ENCODE data around the gene PCSK6. TPM values are rescaled to one million over a fixed set of nuclear protein-coding genes. Genes with fewer than 3 reads are reported as not detected.
A peak's percentile ranks its signal among the peaks of the same experiment; 100 is the strongest.

PCSK6 gene
- total RNA-seq, 1 donor from 2014 or later, result 2.5 TPM

GRCh38 chr15:101448336-101448735 is 41.2 kb downstream of the PCSK6 start:
- DNase-seq (ENCODE audit: low read depth), result no peak

GRCh38 chr15:101447561-101448071 is 41.9 kb downstream of the PCSK6 start:
- no peak for DNase-seq (ENCODE audit: low read depth)

GRCh38 chr15:101447168-101447533 is 42.4 kb downstream of the PCSK6 start:
- DNase-seq (ENCODE audit: low read depth), result no peak

GRCh38 chr15:101446518-101447167 is 42.9 kb downstream of the PCSK6 start:
- no peak for DNase-seq (ENCODE audit: low read depth)

GRCh38 chr15:101445562-101446517 is 43.7 kb downstream of the PCSK6 start:
- peak; percentile 32 for DNase-seq (ENCODE audit: low read depth)

GRCh38 chr15:101444807-101445508 is 44.5 kb downstream of the PCSK6 start:
- no peak for DNase-seq (ENCODE audit: low read depth)

GRCh38 chr15:101444015-101444414 is 45.5 kb downstream of the PCSK6 start:
- no peak for DNase-seq (ENCODE audit: low read depth)

- no peak for DNase-seq (ENCODE audit: low read depth)
Observed at GRCh38 chr15:101442272-101442671, 47.2 kb downstream of the PCSK6 start.

- no peak for DNase-seq (ENCODE audit: low read depth)
Observed at GRCh38 chr15:101441696-101442095, 47.8 kb downstream of the PCSK6 start.

GRCh38 chr15:101440846-101441590 is 48.5 kb downstream of the PCSK6 start:
- no peak for DNase-seq (ENCODE audit: low read depth)

- no peak for DNase-seq (ENCODE audit: low read depth)
Observed at GRCh38 chr15:101439920-101440319, 49.6 kb downstream of the PCSK6 start.

- DNase-seq (ENCODE audit: low read depth), result peak; percentile 61
Observed at GRCh38 chr15:101439285-101439919, 50.1 kb downstream of the PCSK6 start.

- no peak for DNase-seq (ENCODE audit: low read depth)
Observed at GRCh38 chr15:101438482-101439284, 50.8 kb downstream of the PCSK6 start.

GRCh38 chr15:101437618-101438481 is 51.7 kb downstream of the PCSK6 start:
- no peak for DNase-seq (ENCODE audit: low read depth)

- DNase-seq (ENCODE audit: low read depth), result no peak
Observed at GRCh38 chr15:101437209-101437608, 52.3 kb downstream of the PCSK6 start.

- DNase-seq (ENCODE audit: low read depth), result no peak
Observed at GRCh38 chr15:101436526-101436925, 53.0 kb downstream of the PCSK6 start.

GRCh38 chr15:101435761-101436160 is 53.7 kb downstream of the PCSK6 start:
- no peak for DNase-seq (ENCODE audit: low read depth)

All from myocyte (in vitro differentiated cells).